ENCODE measurements around the gene PKNOX1. TPM values are rescaled to one million over a fixed set of nuclear protein-coding genes. Genes with fewer than 3 reads are reported as not detected.
"Not testable (repeated sequence)": the region's sequence is repeated elsewhere in the genome, so short reads cannot be mapped to it uniquely, and the experiment has no call there.

Gene PKNOX1
- total RNA-seq, 1 experiment from 2014 or later: 30.6 TPM

- POLR2A ChIA-PET (ENCODE audit: low non-redundant PET); H3K27me3 ChIP-seq (replicated peaks; ENCODE audit: insufficient read depth, low read depth, low read length, poor library complexity); DNase-seq (ENCODE audit: low spot score): not testable (repeated sequence)
Measured at GRCh38 chr21:43068065-43068464, 93.7 kb downstream of the PKNOX1 start.

GRCh38 chr21:43069682-43070081, 95.3 kb downstream of the PKNOX1 start:
- BruUV-seq (replicated peaks); H3K9me3 ChIP-seq (ENCODE audit: low read depth, low read length, poor library complexity, severe bottlenecking); H3K4me1 ChIP-seq (ENCODE audit: insufficient read depth, low read length, poor library complexity, severe bottlenecking); DNase-seq (ENCODE audit: low spot score); POLR2A ChIA-PET (ENCODE audit: low non-redundant PET); CTCF ChIA-PET; H3K27ac ChIP-seq (ENCODE audit: low read depth, low read length, poor library complexity, severe bottlenecking); H3K36me3 ChIP-seq (ENCODE audit: insufficient read depth, low read length, poor library complexity, severe bottlenecking); intact Hi-C loops (cut with micrococcal nuclease; ENCODE audit: unreplicated experiment); H3K4me3 ChIP-seq (ENCODE audit: low read depth, low read length, poor library complexity, severe bottlenecking); H3K27me3 ChIP-seq (replicated peaks; ENCODE audit: insufficient read depth, low read depth, low read length, poor library complexity): not testable (repeated sequence)

More at GRCh38 chr21:43068065-43068464, 93.7 kb downstream of the PKNOX1 start:
- H3K27ac ChIP-seq (ENCODE audit: low read depth, low read length, poor library complexity, severe bottlenecking); H3K9me3 ChIP-seq (ENCODE audit: low read depth, low read length, poor library complexity, severe bottlenecking); intact Hi-C loops (cut with micrococcal nuclease; ENCODE audit: unreplicated experiment); CTCF ChIA-PET; H3K4me3 ChIP-seq (ENCODE audit: low read depth, low read length, poor library complexity, severe bottlenecking); BruUV-seq (replicated peaks); H3K4me1 ChIP-seq (ENCODE audit: insufficient read depth, low read length, poor library complexity, severe bottlenecking); H3K36me3 ChIP-seq (ENCODE audit: insufficient read depth, low read length, poor library complexity, severe bottlenecking): not testable (repeated sequence)

GRCh38 chr21:43072742-43073141, 98.4 kb downstream of the PKNOX1 start:
- intact Hi-C loops (cut with micrococcal nuclease; ENCODE audit: unreplicated experiment); H3K9me3 ChIP-seq (ENCODE audit: low read depth, low read length, poor library complexity, severe bottlenecking); POLR2A ChIA-PET (ENCODE audit: low non-redundant PET); H3K4me1 ChIP-seq (ENCODE audit: insufficient read depth, low read length, poor library complexity, severe bottlenecking); DNase-seq (ENCODE audit: low spot score); CTCF ChIA-PET; H3K27me3 ChIP-seq (replicated peaks; ENCODE audit: insufficient read depth, low read depth, low read length, poor library complexity); H3K36me3 ChIP-seq (ENCODE audit: insufficient read depth, low read length, poor library complexity, severe bottlenecking); H3K27ac ChIP-seq (ENCODE audit: low read depth, low read length, poor library complexity, severe bottlenecking); H3K4me3 ChIP-seq (ENCODE audit: low read depth, low read length, poor library complexity, severe bottlenecking): not testable (repeated sequence)
- TSS peak; percentile 12 for BruUV-seq (replicated peaks)

GRCh38 chr21:43074401-43075169, 100.2 kb downstream of the PKNOX1 start:
- intact Hi-C loops (cut with micrococcal nuclease; ENCODE audit: unreplicated experiment); DNase-seq (ENCODE audit: low spot score); CTCF ChIA-PET; H3K27me3 ChIP-seq (replicated peaks; ENCODE audit: insufficient read depth, low read depth, low read length, poor library complexity); H3K36me3 ChIP-seq (ENCODE audit: insufficient read depth, low read length, poor library complexity, severe bottlenecking); H3K27ac ChIP-seq (ENCODE audit: low read depth, low read length, poor library complexity, severe bottlenecking); H3K4me3 ChIP-seq (ENCODE audit: low read depth, low read length, poor library complexity, severe bottlenecking); POLR2A ChIA-PET (ENCODE audit: low non-redundant PET); H3K9me3 ChIP-seq (ENCODE audit: low read depth, low read length, poor library complexity, severe bottlenecking); H3K4me1 ChIP-seq (ENCODE audit: insufficient read depth, low read length, poor library complexity, severe bottlenecking): not testable (repeated sequence)
- TSS peak; percentile 55 for BruUV-seq (replicated peaks)

GRCh38 chr21:43075170-43076022, 101.0 kb downstream of the PKNOX1 start, which contains the start of gene CBS:
CBS (minus strand) TSS chr21:43075835; CDS start chr21:43072193, 3,642 bp downstream.
- intact Hi-C loops (cut with micrococcal nuclease; ENCODE audit: unreplicated experiment); H3K4me3 ChIP-seq (ENCODE audit: low read depth, low read length, poor library complexity, severe bottlenecking); BruUV-seq (replicated peaks); CTCF ChIA-PET; POLR2A ChIA-PET (ENCODE audit: low non-redundant PET); H3K27me3 ChIP-seq (replicated peaks; ENCODE audit: insufficient read depth, low read depth, low read length, poor library complexity); H3K27ac ChIP-seq (ENCODE audit: low read depth, low read length, poor library complexity, severe bottlenecking); H3K4me1 ChIP-seq (ENCODE audit: insufficient read depth, low read length, poor library complexity, severe bottlenecking); DNase-seq (ENCODE audit: low spot score); H3K36me3 ChIP-seq (ENCODE audit: insufficient read depth, low read length, poor library complexity, severe bottlenecking); H3K9me3 ChIP-seq (ENCODE audit: low read depth, low read length, poor library complexity, severe bottlenecking): not testable (repeated sequence)

GRCh38 chr21:43076023-43076637, 101.8 kb downstream of the PKNOX1 start:
- H3K27ac ChIP-seq (ENCODE audit: low read depth, low read length, poor library complexity, severe bottlenecking); intact Hi-C loops (cut with micrococcal nuclease; ENCODE audit: unreplicated experiment); H3K4me1 ChIP-seq (ENCODE audit: insufficient read depth, low read length, poor library complexity, severe bottlenecking); H3K36me3 ChIP-seq (ENCODE audit: insufficient read depth, low read length, poor library complexity, severe bottlenecking); CTCF ChIA-PET; H3K4me3 ChIP-seq (ENCODE audit: low read depth, low read length, poor library complexity, severe bottlenecking); BruUV-seq (replicated peaks); H3K27me3 ChIP-seq (replicated peaks; ENCODE audit: insufficient read depth, low read depth, low read length, poor library complexity); POLR2A ChIA-PET (ENCODE audit: low non-redundant PET); DNase-seq (ENCODE audit: low spot score); H3K9me3 ChIP-seq (ENCODE audit: low read depth, low read length, poor library complexity, severe bottlenecking): not testable (repeated sequence)

GRCh38 chr21:43076643-43077042, 102.3 kb downstream of the PKNOX1 start:
- H3K27ac ChIP-seq (ENCODE audit: low read depth, low read length, poor library complexity, severe bottlenecking); POLR2A ChIA-PET (ENCODE audit: low non-redundant PET); H3K27me3 ChIP-seq (replicated peaks; ENCODE audit: insufficient read depth, low read depth, low read length, poor library complexity); CTCF ChIA-PET; H3K4me3 ChIP-seq (ENCODE audit: low read depth, low read length, poor library complexity, severe bottlenecking); intact Hi-C loops (cut with micrococcal nuclease; ENCODE audit: unreplicated experiment); H3K36me3 ChIP-seq (ENCODE audit: insufficient read depth, low read length, poor library complexity, severe bottlenecking); DNase-seq (ENCODE audit: low spot score); H3K9me3 ChIP-seq (ENCODE audit: low read depth, low read length, poor library complexity, severe bottlenecking); H3K4me1 ChIP-seq (ENCODE audit: insufficient read depth, low read length, poor library complexity, severe bottlenecking); BruUV-seq (replicated peaks): not testable (repeated sequence)

All from A673 (cell line).